ENCODE results near the gene NPB. TPM values are rescaled to one million over a fixed set of nuclear protein-coding genes. Genes with fewer than 3 reads are reported as not detected.

NPB gene
- polyA plus RNA-seq, 1 donor from 2014 or later, result 1.3 TPM

DNA sequence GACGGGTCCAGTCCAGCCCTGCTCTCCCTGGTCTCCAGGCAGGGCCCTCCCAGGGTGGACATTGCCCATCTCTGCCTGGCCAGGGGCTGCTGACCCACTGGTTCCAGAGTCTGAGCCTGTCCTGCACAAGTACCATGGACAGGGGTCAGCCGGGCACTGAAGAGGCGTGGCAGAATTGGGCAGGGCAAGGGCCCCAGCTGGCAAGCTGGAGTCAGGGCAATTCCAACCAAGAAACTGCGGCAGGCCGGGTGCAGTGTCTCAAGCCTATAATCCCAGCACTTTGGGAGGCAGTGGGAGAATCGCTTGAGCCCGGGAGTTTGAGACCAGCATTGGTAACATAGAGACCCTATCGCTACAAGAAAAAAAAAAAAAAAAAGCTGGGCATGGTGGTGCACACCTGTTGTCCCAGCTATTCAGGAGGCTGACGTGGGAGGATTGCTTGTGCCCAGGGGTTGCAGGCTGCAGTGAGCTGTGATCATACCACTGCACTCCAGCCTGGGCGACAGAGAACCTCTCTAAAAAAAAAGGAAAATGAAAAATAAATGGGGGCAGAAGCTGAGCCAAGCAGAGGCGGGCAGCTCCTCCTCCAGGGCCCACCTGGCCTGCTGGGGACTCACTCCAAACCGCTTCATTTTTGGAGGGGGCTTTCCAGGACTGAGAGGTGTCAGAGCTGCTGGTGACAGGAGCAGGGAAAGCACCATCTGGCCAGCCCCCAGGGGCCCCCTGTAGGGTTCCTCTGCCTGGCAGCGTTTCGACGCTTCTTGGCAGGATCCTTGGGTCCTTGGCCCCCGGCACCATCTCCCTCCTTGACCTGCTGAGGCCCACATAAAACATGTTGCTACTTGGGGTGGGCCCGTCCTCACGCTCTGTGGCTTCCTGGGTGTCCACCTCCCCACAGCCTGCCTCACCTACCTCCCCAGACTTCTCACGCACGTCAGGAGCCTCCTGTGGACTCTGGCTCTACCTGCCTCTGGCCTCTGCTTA lies 28.4 kb downstream of the NPB start:
- Histone ChIP-seq H3K4me2 (ENCODE audit: low read length) (no peak overlapping the region), H3K79me2 (replicated peaks; ENCODE audit: insufficient read depth, low read length) (peaks cover 13% of the 10 kb centered on the region), H3K4me3 (ENCODE audit: low read length) (no peak overlapping the region), H3K9me3 (ENCODE audit: low read length) (no peaks in the 10 kb centered on the region), H3K27ac (ENCODE audit: low read length) (no peak overlapping the region), H4K20me1 (ENCODE audit: insufficient read depth) (no peaks in the 10 kb centered on the region), H3F3A (ENCODE audit: insufficient read depth, low read length, poor library complexity, severe bottlenecking) (no peaks in the 10 kb centered on the region), H3K36me3 (ENCODE audit: insufficient read depth, low read length) (no peaks in the 10 kb centered on the region), H3K9ac (ENCODE audit: low read length) (no peak overlapping the region), H3K27me3 (ENCODE audit: insufficient read depth, low read depth, low read length) (no peaks in the 10 kb centered on the region), H2AFZ (ENCODE audit: low read depth, low read length) (no peak overlapping the region), H3K9me2 (ENCODE audit: insufficient read depth, low read length) (no peaks in the 10 kb centered on the region)
- TF ChIP-seq REST (IDR thresholded peaks at IDR 0.05; ENCODE audit: borderline replicate concordance) (no peak), TAF1 (IDR thresholded peaks at IDR 0.05; ENCODE audit: low read depth) (no peak), EP300 (conservative IDR thresholded peaks at IDR 0.05; ENCODE audit: poor library complexity, severe bottlenecking) (no peak)

- no peak for TF ChIP-seq POLR2AphosphoS5 (IDR thresholded peaks at IDR 0.05)
- TF ChIP-seq REST (IDR thresholded peaks at IDR 0.05; ENCODE audit: borderline replicate concordance), result no peak
- no peak for TF ChIP-seq EP300 (conservative IDR thresholded peaks at IDR 0.05; ENCODE audit: poor library complexity, severe bottlenecking)
- no peak for TF ChIP-seq TAF1 (IDR thresholded peaks at IDR 0.05; ENCODE audit: low read depth)
- TF ChIP-seq EZH2 (IDR thresholded peaks at IDR 0.05; ENCODE audit: borderline replicate concordance, insufficient read depth, low read length, poor library complexity, severe bottlenecking), result no peak
- TF ChIP-seq MXI1 (conservative IDR thresholded peaks at IDR 0.05; ENCODE audit: poor library complexity, severe bottlenecking), result no peak
- no peak for TF ChIP-seq RAD21 (conservative IDR thresholded peaks at IDR 0.05)
- no peak for TF ChIP-seq SMC3 (conservative IDR thresholded peaks at IDR 0.05; ENCODE audit: poor library complexity)
- TF ChIP-seq CTCF (IDR thresholded peaks at IDR 0.05; ENCODE audit: poor library complexity, severe bottlenecking), result no peak
- Histone ChIP-seq H3K27ac (ENCODE audit: low read length) (no peak overlapping the region), H3K9me2 (ENCODE audit: insufficient read depth, low read length) (no peaks in the 10 kb centered on the region), H4K20me1 (ENCODE audit: insufficient read depth) (no peaks in the 10 kb centered on the region), H3K4me3 (ENCODE audit: low read length) (no peak overlapping the region), H3K79me2 (replicated peaks; ENCODE audit: insufficient read depth, low read length) (peaks cover 7% of the 10 kb centered on the region), H3F3A (ENCODE audit: insufficient read depth, low read length, poor library complexity, severe bottlenecking) (no peaks in the 10 kb centered on the region), H3K36me3 (ENCODE audit: insufficient read depth, low read length) (no peaks in the 10 kb centered on the region), H3K4me2 (ENCODE audit: low read length) (no peak overlapping the region), H3K9me3 (ENCODE audit: low read length) (no peaks in the 10 kb centered on the region), H2AFZ (ENCODE audit: low read depth, low read length) (no peak overlapping the region), H3K27me3 (ENCODE audit: insufficient read depth, low read depth, low read length) (no peaks in the 10 kb centered on the region), H3K9ac (ENCODE audit: low read length) (no peak overlapping the region)
These were observed 29.1 kb downstream of the NPB start for GRCh38 chr17:81931189-81931556.
